OCI-M1 (cell line): ENCODE data around the gene GLCE.
"Not testable (repeated sequence)": the region's sequence is repeated elsewhere in the genome, so short reads cannot be mapped to it uniquely, and the experiment has no call there.

Experiments
- DNase-seq: peaks from one replicate; lab custom pipeline; 2025; lab: John Stamatoyannopoulos, UW

The GLCE gene

GRCh38 chr15:69299451-69299886, 139.0 kb downstream of the GLCE start:
- DNase-seq: no peak

- DNase-seq: no peak
Measured at GRCh38 chr15:69299943-69300588, 139.6 kb downstream of the GLCE start.

GRCh38 chr15:69301101-69301500, 140.7 kb downstream of the GLCE start:
- DNase-seq: not testable (repeated sequence)

- DNase-seq: not testable (repeated sequence)
Measured at GRCh38 chr15:69302087-69302486, 141.7 kb downstream of the GLCE start.

- DNase-seq: no peak
Measured at GRCh38 chr15:69302929-69303328, 142.5 kb downstream of the GLCE start.

- DNase-seq: peak; percentile 18
Measured at GRCh38 chr15:69303337-69304181, 143.1 kb downstream of the GLCE start.

GRCh38 chr15:69304182-69304545, 143.7 kb downstream of the GLCE start:
- DNase-seq: no peak

GRCh38 chr15:69305204-69305931, 144.9 kb downstream of the GLCE start:
- no peak for DNase-seq

GRCh38 chr15:69305933-69306568, 145.6 kb downstream of the GLCE start:
- no peak for DNase-seq

GRCh38 chr15:69307939-69308338, 147.5 kb downstream of the GLCE start:
- no peak for DNase-seq

GRCh38 chr15:69308949-69309348, 148.5 kb downstream of the GLCE start:
- DNase-seq: no peak

- no peak for DNase-seq
Measured at GRCh38 chr15:69311319-69311721, 150.9 kb downstream of the GLCE start.

GRCh38 chr15:69313432-69314000, 153.1 kb downstream of the GLCE start:
- DNase-seq: no peak

- no peak for DNase-seq
Measured at GRCh38 chr15:69314131-69314530, 153.7 kb downstream of the GLCE start.

- DNase-seq: no peak
Measured at GRCh38 chr15:69314736-69315135, 154.3 kb downstream of the GLCE start.

GRCh38 chr15:69315402-69316110, 155.1 kb downstream of the GLCE start:
- DNase-seq: no peak

- DNase-seq: no peak
Measured at GRCh38 chr15:69316291-69316690, 155.9 kb downstream of the GLCE start.

- DNase-seq: no peak
Measured at GRCh38 chr15:69317392-69317841, 157.0 kb downstream of the GLCE start.

- DNase-seq: no peak
Measured at GRCh38 chr15:69318033-69318432, 157.6 kb downstream of the GLCE start.

- DNase-seq: no peak
Measured at GRCh38 chr15:69319384-69320375, 159.2 kb downstream of the GLCE start.
